CD4-positive, alpha-beta T cell treated with Interferon alpha-2 for 1 hour (primary cell): ENCODE results near the gene GAL3ST2.

Source experiments
- DNase-seq, 2 donors: peaks; one replicate each; pipeline ENCODE4 v3.0.0-alpha.2; 2020 to 2022

Gene GAL3ST2

DNA sequence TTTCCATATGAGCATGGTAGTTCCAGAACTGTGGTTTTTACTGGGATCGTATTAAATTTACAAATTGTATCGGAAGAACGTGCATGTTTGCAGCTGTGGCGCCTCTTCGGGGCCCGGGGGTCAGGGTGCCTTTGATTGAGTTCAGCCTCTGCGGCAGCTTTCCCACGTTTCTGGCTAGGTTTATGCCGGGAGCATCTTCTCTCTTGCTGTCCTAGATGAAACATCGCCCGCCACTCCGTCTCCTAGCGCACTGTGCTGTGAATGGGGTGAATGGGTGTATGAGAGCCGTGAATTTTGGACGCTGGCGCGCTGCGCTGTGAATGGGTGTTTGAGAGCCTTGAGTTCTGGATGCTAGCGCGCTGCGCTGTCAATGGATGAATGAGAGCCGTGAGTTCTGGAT is 69.8 kb downstream of the GAL3ST2 start:
- no peak for DNase-seq

GRCh38 chr2:241848761-241849615 is 72.4 kb downstream of the GAL3ST2 start:
- no peak for DNase-seq

DNA sequence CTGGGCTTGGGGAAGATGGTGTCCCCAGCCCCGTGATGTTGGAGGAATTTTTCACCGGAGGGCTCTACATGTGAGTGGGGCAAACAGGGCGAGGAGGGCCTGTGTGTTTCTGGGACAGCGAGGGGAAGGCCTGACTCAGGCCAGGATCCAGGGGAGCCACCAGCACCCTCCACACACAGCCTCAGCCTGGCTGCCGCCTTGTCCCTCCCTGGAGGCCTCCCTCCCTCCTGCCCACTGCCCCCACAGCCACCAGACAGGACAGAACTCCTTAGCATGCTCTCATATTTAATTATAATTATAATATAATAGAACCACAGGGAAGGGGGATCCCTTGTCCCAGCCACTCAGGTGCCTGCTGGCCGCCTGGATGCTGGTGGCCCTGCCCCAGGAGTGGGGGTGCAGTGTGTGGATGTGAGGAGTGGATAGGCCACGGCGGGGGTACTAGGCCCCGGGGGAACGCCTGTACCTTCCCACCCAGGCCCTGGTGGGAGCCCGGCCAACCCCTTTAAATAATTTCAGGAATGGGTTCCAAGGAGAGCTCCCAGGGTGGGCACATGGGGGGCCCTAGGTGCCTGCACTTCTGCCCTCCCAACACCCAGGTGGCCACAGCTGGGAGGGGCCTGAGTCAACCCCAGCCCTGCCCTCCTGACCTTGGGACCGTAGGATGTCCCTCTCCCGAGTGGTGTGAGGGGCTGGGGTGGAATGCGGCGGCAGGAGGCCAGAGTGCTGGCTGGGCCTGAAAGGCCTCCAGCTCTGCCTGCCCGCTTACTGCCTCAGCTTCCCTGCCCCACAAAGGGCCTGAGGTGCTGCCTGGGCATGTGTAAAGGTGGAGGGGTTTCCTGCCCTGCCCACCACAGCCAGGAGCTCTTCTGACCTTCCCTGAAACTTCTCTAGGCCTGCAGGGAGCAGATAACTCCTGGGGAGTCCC is 73.3 kb downstream of the GAL3ST2 start:
- no peak for DNase-seq

DNA sequence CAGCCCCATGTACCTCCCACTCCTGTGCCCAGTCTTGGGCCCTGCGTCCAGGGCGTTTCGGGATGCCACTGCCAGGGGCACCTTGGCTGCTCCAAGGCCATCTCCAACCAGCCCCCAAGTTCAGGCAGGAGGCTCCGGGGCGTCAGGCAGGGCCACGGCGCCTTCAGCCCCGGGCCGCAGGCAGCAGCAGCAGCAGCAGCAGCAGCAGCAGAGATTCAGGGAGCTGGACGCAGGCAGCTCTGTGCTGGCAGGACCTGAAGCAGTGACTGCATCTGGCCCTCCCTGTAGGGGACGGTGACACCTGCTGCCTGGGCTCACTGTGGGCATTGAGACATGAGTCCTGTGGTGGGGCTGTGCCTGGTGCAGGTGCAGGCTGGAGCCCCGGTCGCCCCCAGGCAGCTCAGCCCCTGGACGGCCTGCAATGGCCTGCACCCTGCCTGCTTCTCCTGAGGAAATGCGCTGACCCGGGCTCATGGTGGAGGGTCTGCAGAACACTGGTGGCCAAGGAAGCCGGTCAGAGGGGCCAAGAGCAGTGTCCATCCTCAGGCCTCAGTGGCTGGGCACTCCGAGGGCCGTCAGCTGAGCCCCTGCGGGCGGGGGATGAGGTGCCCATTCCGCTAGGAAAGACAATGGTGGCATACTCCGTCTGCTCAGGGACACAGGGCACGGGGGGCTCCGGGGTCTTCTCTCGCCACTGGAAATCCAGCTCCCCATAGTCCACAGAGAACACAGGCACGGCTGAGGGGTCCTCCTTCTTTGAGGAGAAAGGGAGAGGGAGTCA is 74.1 kb downstream of the GAL3ST2 start:
- DNase-seq, result no peak

DNA sequence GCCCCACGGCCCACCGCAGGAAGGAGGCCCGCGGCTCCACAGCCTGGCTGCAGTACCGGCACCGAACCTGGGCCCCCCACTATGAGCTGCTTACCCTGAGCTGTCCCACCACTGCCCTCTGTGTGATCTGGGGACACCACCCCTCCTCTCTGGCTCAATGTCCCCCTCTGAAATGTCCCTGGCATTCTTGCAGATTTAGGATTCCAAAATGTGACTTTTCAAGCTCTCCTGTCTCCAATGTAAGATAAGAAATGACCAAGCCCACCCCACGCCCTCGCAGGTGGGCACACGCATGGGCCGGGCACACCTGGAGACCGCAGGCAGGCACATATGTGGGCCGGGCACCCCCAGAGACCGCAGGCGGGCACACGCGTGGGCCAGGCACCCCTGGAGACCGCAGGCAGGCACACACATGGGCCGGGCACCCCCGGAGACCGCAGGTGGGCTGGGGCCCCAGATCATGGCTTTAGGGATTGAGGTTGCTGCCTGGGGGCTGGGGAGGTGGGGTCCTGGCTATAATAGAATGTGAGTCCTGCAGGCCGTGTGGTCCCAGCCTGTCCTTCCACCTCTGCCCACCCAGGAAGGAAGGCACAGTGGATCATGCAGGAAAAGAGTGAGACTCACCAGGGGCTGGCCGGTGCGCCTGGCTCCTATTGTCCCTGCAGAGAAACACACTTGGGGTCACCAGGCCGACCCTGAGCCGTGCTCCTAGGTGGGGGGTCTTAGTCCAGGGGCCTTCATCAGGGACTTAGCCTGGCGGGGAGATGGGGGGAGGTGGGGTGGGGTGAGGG is 74.9 kb downstream of the GAL3ST2 start:
- no peak for DNase-seq

GRCh38 chr2:241852116-241852980 is 75.7 kb downstream of the GAL3ST2 start:
- no peak for DNase-seq

DNA sequence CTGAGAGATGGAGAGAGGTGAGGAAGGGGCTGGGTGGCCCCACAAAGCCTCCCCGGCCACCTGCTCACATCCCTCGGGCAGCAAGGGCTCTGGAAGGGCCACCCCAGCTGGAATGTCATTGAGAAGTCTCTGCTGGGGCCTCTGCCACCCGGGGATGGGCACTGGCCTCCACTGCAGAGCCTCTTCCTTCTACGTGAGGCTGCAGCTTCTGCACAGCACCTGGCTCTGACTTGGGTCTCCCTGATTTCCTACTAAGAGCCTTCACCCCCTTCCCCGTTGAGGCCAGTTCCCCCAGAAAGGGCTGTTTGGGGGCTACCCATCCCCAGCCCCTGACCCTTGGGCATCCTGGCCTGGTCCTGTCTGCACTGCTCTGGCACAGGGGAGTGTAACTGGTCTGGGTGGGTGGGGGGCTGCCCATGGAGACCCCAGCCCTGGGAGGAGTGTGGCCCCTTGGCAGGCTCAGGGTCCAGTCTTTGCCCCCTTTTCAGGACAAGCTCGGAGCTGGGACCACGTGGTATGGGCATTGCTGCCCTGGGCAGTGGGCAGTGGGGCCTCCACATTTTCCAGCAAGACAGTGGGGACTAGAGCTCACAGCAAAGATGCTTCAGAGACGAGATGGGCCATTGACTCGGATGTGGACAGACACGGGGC is 76.5 kb downstream of the GAL3ST2 start:
- DNase-seq, result no peak
